ENCODE results near the gene NUDT13.

- no peak for TF ChIP-seq CTCF (IDR thresholded peaks at IDR 0.05; ENCODE audit: control extremely low read depth in 1 of 3, insufficient read depth in 1 of 3, low read depth in 1 of 3, low read length in 3 of 3)
- no peak for TF ChIP-seq SRF (IDR thresholded peaks at IDR 0.05; ENCODE audit: low read depth, low read length)
- TF ChIP-seq EZH2 (IDR thresholded peaks at IDR 0.05; ENCODE audit: low read depth, low read length, severe bottlenecking), result no peak
- no peak for TF ChIP-seq POLR2A (IDR thresholded peaks at IDR 0.05; ENCODE audit: control extremely low read depth in 1 of 2, low read depth in 2 of 2, low read length in 2 of 2)
- TF ChIP-seq, protein P1, sequence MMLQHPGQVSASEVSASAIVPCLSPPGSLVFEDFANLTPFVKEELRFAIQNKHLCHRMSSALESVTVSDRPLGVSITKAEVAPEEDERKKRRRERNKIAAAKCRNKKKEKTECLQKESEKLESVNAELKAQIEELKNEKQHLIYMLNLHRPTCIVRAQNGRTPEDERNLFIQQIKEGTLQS (IDR thresholded peaks at IDR 0.05; ENCODE audit: insufficient read depth, low read depth, low read length), result no peak
- TF ChIP-seq RAD21 (IDR thresholded peaks at IDR 0.05 in 1 of 2, conservative IDR thresholded peaks at IDR 0.05 in 1 of 2; ENCODE audit: low read depth in 2 of 2, low read length in 2 of 2), result no peak
- TF ChIP-seq GABPA (IDR thresholded peaks at IDR 0.05; ENCODE audit: borderline replicate concordance, insufficient read depth, low read length), result no peak
- no peak for TF ChIP-seq POLR2AphosphoS5 (IDR thresholded peaks at IDR 0.05; ENCODE audit: low read depth, low read length)
- TF ChIP-seq EGR1 (IDR thresholded peaks at IDR 0.05; ENCODE audit: borderline replicate concordance, low read depth, low read length), result no peak
- no peak for TF ChIP-seq SIRT6 (IDR thresholded peaks at IDR 0.05; ENCODE audit: low read length)
- no peak for TF ChIP-seq KDM1A (IDR thresholded peaks at IDR 0.05; ENCODE audit: borderline replicate concordance, low read length)
- TF ChIP-seq SIX5 (IDR thresholded peaks at IDR 0.05; ENCODE audit: low read depth, low read length), result no peak
Measured at GRCh38 chr10:73093922-73094850, 16.1 kb upstream of the NUDT13 start.
